ENCODE measurements around the gene FBXW7. TPM values are rescaled to one million over a fixed set of nuclear protein-coding genes. Genes with fewer than 3 reads are reported as not detected.
A peak's percentile ranks its signal among the peaks of the same experiment; 100 is the strongest.

Gene FBXW7
- total and polyA plus RNA-seq, 2 of the 13 experiments (the other 11 are each of a cell fraction or from before 2014, with no cell fraction given), result 5.0 to 40.9 TPM

- peak; percentile 86; the same call in 1 of the 2 replicates for TF ChIP-seq HBP1 (CRISPR knock-in tag; IDR thresholded peaks at IDR 0.05; ENCODE audit: low read depth)
- TF ChIP-seq ASH2L (IDR thresholded peaks at IDR 0.05; ENCODE audit: insufficient read length, low read depth, low read length), result peak; percentile 83
- no peak for TF ChIP-seq ZBTB25 (CRISPR knock-in tag; IDR thresholded peaks at IDR 0.05)
- TF ChIP-seq HNF1B (CRISPR knock-in tag; IDR thresholded peaks at IDR 0.05), result peak; percentile 94
- peak; percentile 80; the same call in 1 of the 2 replicates for TF ChIP-seq HNRNPUL1 (IDR thresholded peaks at IDR 0.05; ENCODE audit: low read depth, low read length)
- TF ChIP-seq PBX3 (CRISPR knock-in tag; IDR thresholded peaks at IDR 0.05; ENCODE audit: borderline replicate concordance), result no peak
- no peak for TF ChIP-seq JDP2 (CRISPR knock-in tag; IDR thresholded peaks at IDR 0.05; ENCODE audit: borderline replicate concordance)
- TF ChIP-seq SMARCE1 (IDR thresholded peaks at IDR 0.05; ENCODE audit: borderline replicate concordance), result no peak
- TF ChIP-seq SRSF9 (IDR thresholded peaks at IDR 0.05; ENCODE audit: borderline replicate concordance, insufficient read depth, low read depth, low read length, poor library complexity, severe bottlenecking), result no peak
- peak; percentile 93 for TF ChIP-seq PAXIP1 (CRISPR knock-in tag; conservative IDR thresholded peaks at IDR 0.05)
- TF ChIP-seq FOSL1 (CRISPR knock-in tag; IDR thresholded peaks at IDR 0.05; ENCODE audit: borderline replicate concordance), result peak; percentile 57; the same call in 1 of the 2 replicates
- no peak for TF ChIP-seq ZNF747 (CRISPR knock-in tag; IDR thresholded peaks at IDR 0.05; ENCODE audit: borderline replicate concordance)
- no peak for TF ChIP-seq ZNF280D (CRISPR knock-in tag; IDR thresholded peaks at IDR 0.05)
- no peak for TF ChIP-seq ZNF839 (CRISPR knock-in tag; IDR thresholded peaks at IDR 0.05; ENCODE audit: borderline replicate concordance)
- peak; percentile 75 for TF ChIP-seq ZNF24 (IDR thresholded peaks at IDR 0.05)
- no peak for TF ChIP-seq SRF (IDR thresholded peaks at IDR 0.05; ENCODE audit: low read depth, low read length)
Measured at GRCh38 chr4:152485726-152486276, 50.1 kb downstream of the FBXW7 start (continued).

Measured in HepG2 (cell line).